Endothelial cell of umbilical vein (primary cell): Measurements from ENCODE around the gene AUTS2.

ENCODE experiments used
- CTCF ChIP-seq, 2 donors: IDR thresholded peaks; 1 replicate in 1 of 2; 2 replicates in 1 of 2; pipeline ENCODE4 v1.5.1; 2011; ENCODE audit warnings: low read length in 2 of 2, mild to moderate bottlenecking in 2 of 2, moderate library complexity in 2 of 2, control low read depth in 1 of 2, inconsistent platforms in 1 of 2, low read depth in 1 of 2; ENCODE audit not compliant: insufficient read depth in 1 of 2; ENCODE audit errors: extremely low read depth in 1 of 2
- EZH2 ChIP-seq: IDR thresholded peaks from 2 replicates; pipeline ENCODE4 v1.6.1; 2012; ENCODE audit warnings: borderline replicate concordance, low read depth, mild to moderate bottlenecking, moderate library complexity, low read length, inconsistent platforms; ENCODE audit not compliant: severe bottlenecking
- MAX ChIP-seq: IDR thresholded peaks from 2 replicates; pipeline ENCODE4 v1.6.1; 2011; ENCODE audit not compliant: insufficient read depth, insufficient read length

- TF ChIP-seq MAX (no peak), CTCF (IDR thresholded peaks at IDR 0.05; ENCODE audit: extremely low read depth in 1 of 2, insufficient read depth in 1 of 2, low read depth in 1 of 2, low read length in 2 of 2) (no peak), EZH2 (no peak)
Measured at GRCh38 chr7:70539205-70539604, 940.9 kb downstream of the AUTS2 start.
